Neuronal stem cell (in vitro differentiated cells): ENCODE measurements around the gene DCP1B.
A peak's percentile ranks its signal among the peaks of the same experiment; 100 is the strongest.

Source experiments
- DNase-seq: peaks from one replicate; pipeline ENCODE4 v3.0.0-alpha.2; 2013; ENCODE audit warnings: low spot score
- H2AFZ ChIP-seq: one replicate; pipeline ENCODE4 v1.6.1; 2013; ENCODE audit warnings: mild to moderate bottlenecking, low read length, inconsistent platforms
- H2AK5ac ChIP-seq: 2 replicates; pipeline ENCODE4 v1.6.1; 2013; ENCODE audit warnings: low read depth, mild to moderate bottlenecking, inconsistent platforms, low read length, moderate library complexity, mixed read lengths
- H2BK120ac ChIP-seq: 2 replicates; pipeline ENCODE4 v1.6.1; 2013; ENCODE audit warnings: low read depth, mild to moderate bottlenecking, inconsistent platforms, low read length, moderate library complexity, mixed read lengths
- H2BK12ac ChIP-seq: one replicate; pipeline ENCODE4 v1.6.1; 2013; ENCODE audit warnings: low read length, inconsistent platforms
- H2BK15ac ChIP-seq: 2 replicates; pipeline ENCODE4 v1.6.1; 2013; ENCODE audit warnings: mild to moderate bottlenecking, low read length, inconsistent platforms, mixed read lengths
- H2BK5ac ChIP-seq: one replicate; pipeline ENCODE4 v1.6.1; 2013; ENCODE audit warnings: inconsistent platforms, mild to moderate bottlenecking, low read length, moderate library complexity
- H3K14ac ChIP-seq: one replicate; pipeline ENCODE4 v1.6.1; 2013; ENCODE audit warnings: low read length, inconsistent platforms
- H3K18ac ChIP-seq: 2 replicates; pipeline ENCODE4 v1.6.1; 2013; ENCODE audit warnings: low read length, inconsistent platforms
- H3K23ac ChIP-seq: 2 replicates; pipeline ENCODE4 v1.6.1; 2013; ENCODE audit warnings: low read depth, mild to moderate bottlenecking, mixed read lengths, low read length, inconsistent platforms; ENCODE audit not compliant: poor library complexity
- H3K27ac ChIP-seq: replicated peaks from 3 replicates; pipeline ENCODE4 v1.5.1; 2013; ENCODE audit warnings: low read length, inconsistent platforms
- H3K27me3 ChIP-seq, 3 experiments: 2 replicates each; pipeline ENCODE4 v1.6.1; 2013; ENCODE audit warnings: low read length in 3 of 3, mild to moderate bottlenecking in 2 of 3, inconsistent platforms in 1 of 3, low read depth in 1 of 3, mixed read lengths in 1 of 3, moderate library complexity in 1 of 3; ENCODE audit not compliant: control insufficient read depth in 3 of 3, insufficient read depth in 3 of 3
- H3K36me3 ChIP-seq, 2 donors: replicated peaks in 1 of 2; 2 replicates each; pipeline ENCODE4 v1.6.1; 2013; ENCODE audit warnings: low read length in 2 of 2; ENCODE audit not compliant: control insufficient read depth in 2 of 2, insufficient read depth in 2 of 2
- H3K4ac ChIP-seq: 2 replicates; pipeline ENCODE4 v1.6.1; 2013; ENCODE audit warnings: inconsistent platforms, mild to moderate bottlenecking, low read length, moderate library complexity
- H3K4me1 ChIP-seq, 2 donors: 1 replicate in 1 of 2; 2 replicates in 1 of 2; pipeline ENCODE4 v1.6.1; 2013; ENCODE audit warnings: low read length in 2 of 2, low read depth in 1 of 2; ENCODE audit not compliant: control insufficient read depth in 2 of 2, insufficient read depth in 1 of 2
- H3K4me2 ChIP-seq: one replicate; pipeline ENCODE4 v1.6.1; 2013; ENCODE audit warnings: mild to moderate bottlenecking, low read length, inconsistent platforms; ENCODE audit not compliant: insufficient read depth, poor library complexity, severe bottlenecking
- H3K4me3 ChIP-seq, 2 donors: 2 replicates each; pipeline ENCODE4 v1.5.1; 2013; ENCODE audit warnings: low read length in 2 of 2, mild to moderate bottlenecking in 2 of 2, inconsistent platforms in 1 of 2, moderate library complexity in 1 of 2
- H3K79me1 ChIP-seq: one replicate; pipeline ENCODE4 v1.6.1; 2013; ENCODE audit warnings: low read depth, mild to moderate bottlenecking, inconsistent platforms, low read length, moderate library complexity
- H3K9ac ChIP-seq: one replicate; pipeline ENCODE4 v1.6.1; 2013; ENCODE audit warnings: mild to moderate bottlenecking, low read depth, low read length, inconsistent platforms; ENCODE audit not compliant: poor library complexity
- H3K9me3 ChIP-seq, 2 donors: replicated peaks in 1 of 2; 2 replicates each; pipeline versions ENCODE3 to v1.6.1; 2013; ENCODE audit warnings: low read length in 2 of 2, mild to moderate bottlenecking in 2 of 2, inconsistent platforms in 1 of 2, low read depth in 1 of 2, mixed read lengths in 1 of 2, moderate library complexity in 1 of 2; ENCODE audit not compliant: control insufficient read depth in 2 of 2, insufficient read depth in 1 of 2
- H4K8ac ChIP-seq: one replicate; pipeline ENCODE4 v1.6.1; 2013; ENCODE audit warnings: low read depth, mild to moderate bottlenecking, inconsistent platforms, low read length, moderate library complexity
- H4K91ac ChIP-seq: one replicate; pipeline ENCODE4 v1.6.1; 2013; ENCODE audit warnings: low read length, low read depth, mild to moderate bottlenecking, inconsistent platforms; ENCODE audit not compliant: poor library complexity
- WGBS, 2 donors: extraction: QIAGEN DNeasy Blood & Tissue Kit; methylation state at CpG; one replicate each; pipeline ENCODE4 v1.1.7; 2013; ENCODE audit warnings: missing lambda C conversion rate in 2 of 2, mixed read lengths in 1 of 2; ENCODE audit not compliant: insufficient read length in 2 of 2, insufficient replicate concordance in 1 of 2; ENCODE audit errors: extremely low coverage in 2 of 2; 5-methylcytosine and 5-hydroxymethylcytosine counted together

DCP1B gene

DNA sequence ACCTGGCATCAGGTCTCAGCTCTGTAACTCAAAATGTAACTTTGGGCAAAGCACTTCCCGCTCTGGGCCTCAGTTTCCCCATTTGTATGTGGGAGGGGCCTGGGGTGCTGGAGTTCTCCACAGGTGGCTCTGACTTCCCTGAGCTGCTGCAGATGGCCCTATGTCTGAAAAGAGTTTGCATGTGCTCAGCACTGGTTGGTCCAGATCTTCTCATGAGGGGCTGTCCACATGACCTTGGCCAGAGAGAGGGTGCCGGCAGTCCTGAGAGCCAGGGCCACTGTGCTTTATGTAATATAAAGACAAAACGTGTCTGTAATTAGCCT lies 78.6 kb downstream of the DCP1B start:
- H3K4ac ChIP-seq = no peak overlapping the region
- no peak overlapping the region for H2BK12ac ChIP-seq
- no peak overlapping the region for H3K23ac ChIP-seq
- H2BK5ac ChIP-seq = no peak overlapping the region
- no peaks in the 10 kb centered on the region for H3K36me3 ChIP-seq
- H3K4me1 ChIP-seq = peaks cover 0 to 11% of the 10 kb centered on the region in 2 donors
- H3K18ac ChIP-seq = peak overlapping the region; percentile 52
- H4K8ac ChIP-seq = no peak overlapping the region
- H3K9me3 ChIP-seq = no peaks in the 10 kb centered on the region
- no peaks in the 10 kb centered on the region for H3K79me1 ChIP-seq
- H3K9ac ChIP-seq = no peak overlapping the region
- no peak overlapping the region for H4K91ac ChIP-seq
- H2BK120ac ChIP-seq = no peak overlapping the region
- H2AFZ ChIP-seq = no peak overlapping the region
- no peak overlapping the region for H3K4me2 ChIP-seq
- no peak overlapping the region for H3K27ac ChIP-seq
- peak overlapping the region; percentile 96 for H2AK5ac ChIP-seq
- H3K4me3 ChIP-seq = no peak overlapping the region
- no CpG with 5 or more reads among the region's 3 CpGs for WGBS, 2 donors
- no peak for DNase-seq
- H3K27me3 ChIP-seq = peaks cover 0 to 15% (median 0%) of the 10 kb centered on the region in 3 experiments
- no peak overlapping the region for H3K14ac ChIP-seq
- H2BK15ac ChIP-seq = no peak overlapping the region

DNA sequence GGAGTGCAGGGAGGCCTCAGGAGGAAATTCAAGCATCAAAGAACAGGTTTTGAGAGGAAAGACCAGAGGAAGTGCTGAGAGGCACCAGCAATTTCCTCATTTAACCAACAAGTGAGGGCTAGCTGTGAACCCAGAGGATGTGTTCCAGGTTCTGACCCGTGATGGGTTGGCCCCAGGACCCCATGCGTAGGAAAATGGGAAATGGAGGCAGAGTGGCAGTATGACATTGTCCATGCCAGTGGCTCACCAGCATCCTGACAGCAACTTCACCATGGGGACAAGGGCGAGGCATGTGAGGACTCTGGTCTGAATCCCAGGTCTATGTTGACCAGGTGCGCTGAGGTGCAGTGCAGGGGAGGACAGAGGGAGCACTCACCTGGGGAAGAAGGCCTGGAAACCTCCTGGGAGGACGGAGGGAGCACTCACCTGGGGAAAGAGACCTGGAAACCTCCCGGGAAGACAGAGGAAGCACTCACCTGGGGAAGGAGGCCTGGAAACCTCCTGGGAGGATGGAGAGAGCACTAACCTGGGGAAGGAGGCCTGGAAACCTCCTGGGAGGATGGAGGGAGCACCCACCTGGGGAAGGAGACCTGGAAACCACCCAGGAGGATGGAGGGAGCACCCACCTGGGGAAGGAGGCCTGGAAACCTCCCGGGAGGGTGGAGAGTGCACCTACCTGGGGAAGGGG lies 79.1 kb downstream of the DCP1B start:
- Histone ChIP-seq H2BK15ac (peak overlapping the region; percentile 75), H3K27ac (no peak overlapping the region), H2BK12ac (no peak overlapping the region), H2AK5ac (peak overlapping the region; percentile 96), H3K27me3 (peaks cover 0 to 15% (median 0%) of the 10 kb centered on the region in 3 experiments), H3K4me2 (no peak overlapping the region), H3K4me1 (peaks cover 0 to 11% of the 10 kb centered on the region in 2 donors), H2AFZ (no peak overlapping the region), H2BK5ac (peak overlapping the region; percentile 14), H3K79me1 (no peaks in the 10 kb centered on the region), H3K4ac (no peak overlapping the region), H3K4me3 (no peak overlapping the region), H3K18ac (peak overlapping the region; percentile 56), H4K8ac (no peak overlapping the region), H3K36me3 (no peaks in the 10 kb centered on the region), H3K14ac (peak overlapping the region; percentile 32), H3K23ac (peak overlapping the region; percentile 26), H4K91ac (no peak overlapping the region), H2BK120ac (no peak overlapping the region), H3K9ac (no peak overlapping the region), H3K9me3 (no peaks in the 10 kb centered on the region)
- no peak for DNase-seq
- no CpG with 5 or more reads among the region's 7 CpGs for WGBS, 2 donors

DNA sequence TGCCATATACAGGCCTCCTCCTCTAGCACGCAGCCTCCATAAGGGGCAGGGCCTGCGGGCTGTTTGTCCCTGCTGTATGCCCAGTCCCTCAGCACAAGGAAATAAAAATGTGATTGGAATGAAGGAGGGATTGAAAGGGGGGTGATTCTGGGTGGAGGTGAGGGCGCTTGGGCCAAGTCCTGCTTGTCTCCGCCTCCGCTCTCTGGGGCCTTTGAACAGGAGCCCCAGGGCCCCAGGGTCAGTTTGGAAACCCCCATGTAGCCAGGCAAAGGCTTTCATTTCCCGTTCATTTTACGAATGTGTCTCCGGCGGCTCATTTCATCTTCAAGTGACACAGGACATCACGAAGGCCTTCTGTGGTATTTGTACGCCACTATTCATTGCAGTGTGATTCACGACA lies 81.3 kb downstream of the DCP1B start:
- Histone ChIP-seq H3K4me2 (no peak overlapping the region), H2AFZ (no peak overlapping the region), H2BK12ac (no peak overlapping the region), H4K8ac (no peak overlapping the region), H4K91ac (no peak overlapping the region), H3K4ac (no peak overlapping the region), H3K79me1 (no peaks in the 10 kb centered on the region), H3K23ac (no peak overlapping the region), H3K18ac (no peak overlapping the region), H3K4me3 (no peak overlapping the region), H3K4me1 (peaks cover 0 to 23% of the 10 kb centered on the region in 2 donors), H2AK5ac (no peak overlapping the region), H3K27ac (no peak overlapping the region), H3K9ac (no peak overlapping the region), H2BK15ac (no peak overlapping the region), H3K14ac (no peak overlapping the region), H2BK120ac (no peak overlapping the region), H2BK5ac (no peak overlapping the region), H3K27me3 (peaks cover 0 to 10% (median 0%) of the 10 kb centered on the region in 3 experiments), H3K36me3 (no peaks in the 10 kb centered on the region), H3K9me3 (no peaks in the 10 kb centered on the region)
- DNase-seq = no peak
- no CpG with 5 or more reads among the region's 12 CpGs for WGBS, 2 donors

DNA sequence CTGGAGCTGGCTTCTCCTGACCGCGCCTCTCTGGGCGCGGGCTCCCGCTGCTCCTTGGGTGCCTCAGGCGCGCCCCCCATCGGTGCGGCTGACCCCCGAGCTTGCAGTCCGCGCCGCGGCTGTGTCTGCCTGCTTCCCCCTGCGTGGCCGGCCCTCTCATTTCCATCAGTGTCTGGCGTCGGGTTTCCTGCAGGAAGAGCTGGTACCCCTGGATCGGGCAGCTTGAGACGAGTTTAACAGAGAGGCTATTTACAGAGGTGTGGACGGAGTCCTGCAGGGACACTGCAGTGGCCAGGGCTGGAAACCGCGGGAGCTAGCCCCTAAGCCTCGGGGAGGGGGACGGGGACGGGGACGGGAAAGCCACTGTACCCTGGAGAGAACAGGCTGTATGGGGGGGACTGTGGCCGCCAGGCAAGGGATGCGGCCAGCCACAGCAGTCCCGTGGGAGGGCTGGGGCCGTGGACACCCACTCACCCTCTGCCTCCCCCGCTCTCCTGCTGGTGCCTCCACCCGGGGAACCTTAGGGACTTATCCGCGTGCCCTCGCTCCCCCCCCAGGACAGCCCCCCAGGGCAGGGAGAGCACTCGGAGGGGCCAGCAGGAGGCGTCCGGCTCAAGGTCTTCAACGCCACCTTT lies 82.1 kb downstream of the DCP1B start:
- Histone ChIP-seq H3K23ac (peak overlapping the region; percentile 27), H3K4me2 (no peak overlapping the region), H3K79me1 (no peaks in the 10 kb centered on the region), H4K8ac (no peak overlapping the region), H3K4me3 (no peak overlapping the region), H4K91ac (peak overlapping the region; percentile 15), H3K18ac (peak overlapping the region; percentile 49), H3K9me3 (no peaks in the 10 kb centered on the region), H2BK120ac (no peak overlapping the region), H2AFZ (no peak overlapping the region), H2AK5ac (peak overlapping the region; percentile 65), H3K27ac (no peak overlapping the region), H3K36me3 (no peaks in the 10 kb centered on the region), H3K27me3 (peaks cover 0 to 6% (median 0%) of the 10 kb centered on the region in 3 experiments), H2BK5ac (no peak overlapping the region), H2BK12ac (no peak overlapping the region), H3K4ac (no peak overlapping the region), H3K9ac (no peak overlapping the region), H3K4me1 (peaks cover 0 to 30% of the 10 kb centered on the region in 2 donors), H2BK15ac (peak overlapping the region; percentile 62), H3K14ac (no peak overlapping the region)
- DNase-seq = no peak
- WGBS, 2 donors = no CpG with 5 or more reads among the region's 40 CpGs
